Subcutaneous abdominal adipose tissue (tissue), 5 donors: ENCODE measurements around the gene DHCR24.

Experiments used
- H3K27ac ChIP-seq: one replicate; pipeline ENCODE4 v1.7.0; 2013; ENCODE audit warnings: low read depth, mild to moderate bottlenecking, inconsistent platforms, low read length, moderate library complexity
- H3K27me3 ChIP-seq, 5 donors: one replicate each; pipeline ENCODE4 v1.7.0; 2013; ENCODE audit warnings: low read length in 5 of 5, inconsistent platforms in 1 of 5; ENCODE audit not compliant: control insufficient read depth in 5 of 5, insufficient read depth in 4 of 5
- H3K36me3 ChIP-seq, 5 donors: one replicate each; pipeline ENCODE4 v1.7.0; 2013; ENCODE audit warnings: low read length in 5 of 5; ENCODE audit not compliant: control insufficient read depth in 5 of 5, insufficient read depth in 5 of 5
- H3K4me1 ChIP-seq, 5 donors: one replicate each; pipeline ENCODE4 v1.7.0; 2013; ENCODE audit warnings: low read length in 5 of 5, mild to moderate bottlenecking in 3 of 5, moderate library complexity in 1 of 5; ENCODE audit not compliant: control insufficient read depth in 5 of 5, insufficient read depth in 5 of 5
- H3K4me3 ChIP-seq, 5 donors: one replicate each; pipeline ENCODE4 v1.7.0; 2013; ENCODE audit warnings: low read length in 5 of 5, low read depth in 1 of 5
- H3K9ac ChIP-seq, 5 donors: one replicate each; pipeline ENCODE4 v1.7.0; 2013; ENCODE audit warnings: low read length in 5 of 5, mild to moderate bottlenecking in 4 of 5, moderate library complexity in 3 of 5
- H3K9me3 ChIP-seq, 5 donors: one replicate each; pipeline ENCODE4 v1.7.0; 2013; ENCODE audit warnings: low read length in 5 of 5; ENCODE audit not compliant: control insufficient read depth in 5 of 5
- donor health status: healthy.
- donor health status: healthy.
- donor health status: healthy.
- donor health status: healthy.
- donor health status: healthy.

The DHCR24 gene

DNA sequence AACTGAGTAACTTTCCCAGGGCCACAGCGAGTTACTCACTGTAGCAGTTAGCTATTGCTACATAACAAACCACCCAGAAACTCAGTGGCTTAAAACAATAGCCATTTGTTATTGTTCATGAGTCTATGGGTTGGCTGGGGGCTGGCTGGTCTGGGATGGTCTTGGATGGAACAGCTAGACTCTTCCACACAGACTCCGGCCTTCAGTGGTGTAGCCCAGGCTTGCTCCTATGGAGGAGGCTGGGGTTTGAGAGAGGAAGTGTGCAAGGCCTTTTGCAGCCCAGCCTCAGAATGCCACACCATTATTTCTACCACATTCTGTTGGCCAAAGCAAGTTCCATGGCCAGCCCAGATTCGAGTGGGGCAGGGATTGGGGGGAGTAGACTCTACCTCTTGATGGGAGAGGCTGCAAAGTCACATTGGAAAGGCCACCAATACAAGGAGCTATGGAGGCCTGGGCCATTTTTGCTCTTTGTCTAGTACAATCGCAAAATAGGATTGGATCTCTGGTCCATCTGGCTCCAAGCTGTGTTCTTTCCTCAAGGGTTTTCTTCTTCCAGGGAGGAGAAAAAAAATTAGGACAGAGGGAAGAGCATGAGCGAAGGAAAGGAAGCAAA, 48.3 kb downstream of the DHCR24 start:
- Histone ChIP-seq H3K27ac (no peak overlapping the region), H3K36me3 (no peaks in the 10 kb centered on the region), H3K4me3 (no peak overlapping the region), H3K9ac (no peak overlapping the region), H3K27me3 (peaks cover 0 to 5% (median 0%) of the 10 kb centered on the region in 5 donors), H3K4me1 (peaks cover 0 to 8% (median 6%) of the 10 kb centered on the region in 5 donors), H3K9me3 (no peaks in the 10 kb centered on the region)

DNA sequence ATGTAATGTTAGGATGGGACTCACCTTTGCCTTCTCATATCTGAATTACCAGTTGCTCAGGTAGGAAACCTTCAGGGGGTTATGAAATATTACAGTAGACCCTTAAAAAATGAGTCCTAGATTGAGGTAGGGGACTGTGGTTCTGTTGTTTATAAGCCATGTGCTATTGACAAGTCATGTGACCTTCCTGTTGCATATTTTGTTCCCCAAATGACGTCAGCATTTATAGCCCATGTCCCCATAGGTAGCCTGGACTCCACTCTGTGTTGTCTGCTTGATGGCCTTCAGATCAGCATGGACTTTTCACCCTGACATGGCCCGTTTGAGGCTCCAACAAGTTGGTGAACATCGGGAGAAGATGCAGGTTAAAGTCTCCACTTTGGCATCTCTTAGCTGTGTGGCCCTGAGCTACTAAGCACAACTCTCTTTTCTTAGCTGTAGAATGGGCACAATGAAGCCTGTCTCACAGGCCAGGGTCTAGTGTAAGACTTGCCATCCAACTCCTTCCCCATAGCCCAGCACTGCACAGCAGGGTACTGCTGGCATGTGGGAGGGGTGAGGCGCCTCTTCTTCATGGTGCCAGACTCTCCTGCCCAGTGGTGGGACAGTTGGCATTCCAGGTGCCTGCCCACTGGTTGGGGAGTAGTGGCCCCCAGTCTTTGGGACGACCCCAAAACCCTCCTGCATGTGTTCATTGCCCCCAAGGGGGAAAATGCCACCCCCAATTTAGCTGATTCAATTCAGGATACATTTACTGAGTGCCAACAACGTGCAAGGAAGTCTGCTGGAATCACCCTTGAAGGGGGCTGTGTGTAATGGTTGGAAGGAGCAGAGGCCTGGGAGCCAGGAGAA, 49.8 kb downstream of the DHCR24 start:
- Histone ChIP-seq H3K27me3 (peaks cover 0 to 5% (median 0%) of the 10 kb centered on the region in 5 donors), H3K4me3 (no peak overlapping the region), H3K9ac (no peak overlapping the region), H3K27ac (no peak overlapping the region), H3K4me1 (peaks cover 0 to 8% (median 6%) of the 10 kb centered on the region in 5 donors), H3K36me3 (no peaks in the 10 kb centered on the region), H3K9me3 (no peaks in the 10 kb centered on the region)

DNA sequence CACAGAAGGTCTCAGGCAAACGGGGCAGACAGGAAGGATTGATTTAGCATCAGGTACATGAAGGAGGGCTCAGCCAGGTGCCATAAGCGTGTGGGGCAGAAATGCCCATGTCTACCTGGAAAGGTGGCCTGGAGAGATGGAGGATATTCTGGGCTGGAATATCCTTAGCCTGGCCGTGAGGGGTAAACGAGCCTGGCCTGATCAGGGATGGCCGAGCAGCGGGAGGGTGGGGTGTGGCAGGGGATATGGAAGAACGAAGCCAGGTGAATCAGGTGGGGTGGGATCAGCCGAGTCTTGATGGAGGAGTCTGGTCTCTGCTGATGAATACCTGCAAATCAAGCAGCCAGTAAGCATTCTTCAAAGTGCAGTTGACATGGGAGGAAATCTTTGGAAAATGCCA, 50.4 kb downstream of the DHCR24 start:
- Histone ChIP-seq H3K27me3 (peaks cover 0 to 5% (median 0%) of the 10 kb centered on the region in 5 donors), H3K27ac (no peak overlapping the region), H3K4me1 (peaks cover 0 to 8% (median 6%) of the 10 kb centered on the region in 5 donors), H3K9me3 (peaks cover 0 to 3% (median 0%) of the 10 kb centered on the region in 5 donors), H3K9ac (no peak overlapping the region), H3K4me3 (no peak overlapping the region), H3K36me3 (no peaks in the 10 kb centered on the region)

DNA sequence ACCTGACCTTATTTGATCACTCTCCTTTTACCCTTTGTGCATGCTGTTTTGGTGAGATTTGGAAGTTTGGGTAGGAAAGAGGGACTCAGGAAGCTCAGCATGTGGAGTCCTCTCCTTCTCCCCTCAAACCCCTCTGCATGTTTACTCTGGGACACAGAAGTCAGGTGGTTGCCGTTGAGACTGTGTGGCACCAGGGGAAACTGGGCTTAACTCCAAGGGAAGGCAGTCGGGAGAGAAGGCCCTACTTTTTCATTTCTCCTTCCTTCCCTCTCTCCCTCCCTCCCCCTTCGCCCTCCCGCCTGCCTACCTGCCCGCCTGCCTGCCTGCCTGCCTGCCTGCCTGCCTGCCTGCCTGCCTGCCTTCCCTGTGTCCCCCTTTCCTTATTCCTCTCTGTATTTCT, 51.0 kb downstream of the DHCR24 start:
- Histone ChIP-seq H3K4me1 (peaks cover 0 to 8% (median 6%) of the 10 kb centered on the region in 5 donors), H3K9ac (no peak overlapping the region), H3K36me3 (no peaks in the 10 kb centered on the region), H3K27me3 (peaks cover 0 to 5% (median 0%) of the 10 kb centered on the region in 5 donors), H3K4me3 (no peak overlapping the region), H3K27ac (no peak overlapping the region), H3K9me3 (peaks cover 0 to 9% (median 3%) of the 10 kb centered on the region in 5 donors)

DNA sequence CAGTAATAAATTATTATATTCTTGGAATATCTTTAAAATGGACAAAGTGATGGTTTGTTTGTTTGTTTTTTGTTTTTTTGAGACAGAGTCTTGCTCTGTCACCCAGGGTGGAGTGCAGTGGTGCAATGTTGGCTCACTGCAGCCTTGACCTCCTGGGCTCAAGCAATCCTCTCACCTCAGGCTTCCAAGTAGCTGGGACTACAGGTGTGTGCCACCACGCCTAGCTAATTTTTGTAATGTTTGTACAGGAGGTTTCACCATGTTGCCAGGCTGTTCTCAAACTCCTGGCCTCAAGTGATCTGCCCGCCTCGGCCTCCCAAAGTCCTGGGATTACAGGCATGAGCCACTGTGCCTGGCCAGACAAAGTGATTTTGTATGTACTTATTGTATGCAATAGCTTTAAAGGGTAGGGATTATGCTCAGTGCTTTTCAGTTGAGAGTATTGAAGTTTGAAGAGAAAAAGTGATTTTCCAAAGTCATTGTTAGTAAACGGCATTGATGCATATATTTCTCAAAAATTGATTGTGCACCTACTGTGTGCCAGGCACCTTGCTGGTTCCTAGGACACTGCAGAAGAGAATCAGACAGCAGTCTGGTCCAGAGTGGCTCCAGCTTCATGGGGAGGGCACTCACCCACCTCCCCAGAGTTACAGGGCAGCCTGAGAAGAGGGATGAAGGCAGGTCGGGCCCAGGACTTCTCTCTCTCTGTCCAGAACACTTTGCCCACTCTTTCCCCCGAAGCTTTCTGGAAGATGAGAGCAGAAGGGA, 51.7 kb downstream of the DHCR24 start:
- Histone ChIP-seq H3K9ac (no peak overlapping the region), H3K27ac (no peak overlapping the region), H3K9me3 (peaks cover 3 to 16% (median 5%) of the 10 kb centered on the region in 5 donors), H3K4me3 (no peak overlapping the region), H3K4me1 (peaks cover 0 to 8% (median 6%) of the 10 kb centered on the region in 5 donors), H3K36me3 (no peaks in the 10 kb centered on the region), H3K27me3 (peaks cover 0 to 5% (median 0%) of the 10 kb centered on the region in 5 donors)

DNA sequence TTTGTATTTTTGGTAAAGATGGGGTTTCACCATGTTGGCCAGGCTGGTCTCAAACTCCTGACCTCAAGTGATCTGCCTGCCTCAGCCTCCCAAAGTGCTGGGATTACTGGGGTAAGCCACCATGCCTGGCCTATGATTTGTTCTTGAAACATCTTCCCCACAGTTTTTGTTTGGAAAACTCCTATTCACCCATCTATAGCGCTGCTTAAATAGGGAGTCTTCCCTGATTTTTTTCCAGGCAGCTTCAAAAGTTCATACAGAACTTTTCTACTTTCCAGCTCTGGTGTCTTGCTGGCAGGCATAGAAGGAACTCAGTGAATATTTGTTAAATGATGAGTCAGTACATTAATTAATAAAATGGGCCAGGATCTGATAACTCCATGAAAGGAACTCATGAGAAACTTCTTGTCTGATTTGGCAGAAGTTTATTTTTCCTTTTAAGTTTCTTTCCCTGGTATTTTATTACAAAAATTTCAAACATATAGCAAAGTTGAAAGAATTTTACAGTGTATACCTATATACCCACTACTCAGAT, 52.9 kb downstream of the DHCR24 start:
- H3K27ac ChIP-seq, result no peak overlapping the region
- no peaks in the 10 kb centered on the region for H3K36me3 ChIP-seq
- peaks cover 4 to 18% (median 5%) of the 10 kb centered on the region in 5 donors for H3K9me3 ChIP-seq
- H3K4me1 ChIP-seq, result peaks cover 0 to 7% (median 5%) of the 10 kb centered on the region in 5 donors
- no peak overlapping the region for H3K4me3 ChIP-seq
- H3K27me3 ChIP-seq, result peaks cover 0 to 5% (median 0%) of the 10 kb centered on the region in 5 donors
- H3K9ac ChIP-seq, result no peak overlapping the region

DNA sequence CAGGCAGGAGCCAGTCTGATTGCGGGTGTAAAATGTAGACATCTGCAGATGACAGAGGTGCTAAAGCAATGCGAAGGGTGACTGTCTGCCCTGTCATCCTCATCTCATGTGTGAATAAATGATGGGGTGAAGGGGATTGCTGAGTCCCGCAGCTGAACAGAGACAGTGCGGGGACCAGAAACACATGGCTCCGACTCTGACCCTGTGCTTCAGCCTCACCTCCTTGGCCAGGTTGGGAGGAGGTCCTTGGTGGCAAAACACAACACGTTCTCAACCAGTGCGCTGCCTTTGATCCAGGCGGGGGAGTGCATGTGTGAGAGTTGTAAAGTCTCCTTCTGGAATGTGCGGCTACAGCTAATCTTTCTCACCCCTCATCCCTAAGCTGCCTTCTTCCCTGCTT, 53.9 kb downstream of the DHCR24 start:
- H3K4me1 ChIP-seq, result no peaks in the 10 kb centered on the region
- H3K27me3 ChIP-seq, result peaks cover 0 to 5% (median 0%) of the 10 kb centered on the region in 5 donors
- H3K27ac ChIP-seq, result no peak overlapping the region
- H3K9me3 ChIP-seq, result peaks cover 4 to 26% (median 7%) of the 10 kb centered on the region in 5 donors
- H3K9ac ChIP-seq, result no peak overlapping the region
- H3K4me3 ChIP-seq, result no peak overlapping the region
- no peaks in the 10 kb centered on the region for H3K36me3 ChIP-seq

DNA sequence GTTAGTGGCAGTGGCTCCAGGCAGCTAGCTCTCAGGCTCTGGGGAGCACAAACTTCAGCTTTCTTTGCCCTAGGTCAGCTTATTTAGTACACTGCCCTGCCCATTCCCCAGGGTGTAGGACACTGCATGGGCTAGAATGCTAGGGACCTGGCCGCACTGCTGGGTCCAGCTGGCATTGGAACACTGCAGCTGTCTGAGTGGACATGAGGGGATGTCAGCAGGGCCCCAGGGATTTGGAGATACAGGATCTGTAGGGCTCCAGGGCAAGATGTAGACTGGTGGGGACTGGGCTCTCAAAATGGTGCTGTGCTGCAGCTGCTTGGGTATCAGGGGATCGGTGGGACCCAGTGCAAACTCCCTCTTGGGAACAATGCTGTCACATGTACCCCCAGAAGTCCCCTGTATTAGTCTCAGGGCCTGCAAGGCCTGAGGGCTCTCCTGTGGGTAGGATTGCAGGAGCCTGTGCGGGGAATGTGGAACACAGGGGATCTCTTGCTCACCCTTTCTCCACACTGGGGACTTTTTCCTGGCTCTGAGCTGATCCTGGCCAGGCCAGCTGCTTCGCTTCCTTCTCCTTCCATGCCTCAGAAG, 60.7 kb downstream of the DHCR24 start:
- H3K4me3 ChIP-seq, result no peak overlapping the region
- H3K27ac ChIP-seq, result no peak overlapping the region
- H3K4me1 ChIP-seq, result no peaks in the 10 kb centered on the region
- no peaks in the 10 kb centered on the region for H3K36me3 ChIP-seq
- H3K9ac ChIP-seq, result no peak overlapping the region
- H3K27me3 ChIP-seq, result no peaks in the 10 kb centered on the region
- peaks cover 5 to 47% (median 27%) of the 10 kb centered on the region in 5 donors for H3K9me3 ChIP-seq

DNA sequence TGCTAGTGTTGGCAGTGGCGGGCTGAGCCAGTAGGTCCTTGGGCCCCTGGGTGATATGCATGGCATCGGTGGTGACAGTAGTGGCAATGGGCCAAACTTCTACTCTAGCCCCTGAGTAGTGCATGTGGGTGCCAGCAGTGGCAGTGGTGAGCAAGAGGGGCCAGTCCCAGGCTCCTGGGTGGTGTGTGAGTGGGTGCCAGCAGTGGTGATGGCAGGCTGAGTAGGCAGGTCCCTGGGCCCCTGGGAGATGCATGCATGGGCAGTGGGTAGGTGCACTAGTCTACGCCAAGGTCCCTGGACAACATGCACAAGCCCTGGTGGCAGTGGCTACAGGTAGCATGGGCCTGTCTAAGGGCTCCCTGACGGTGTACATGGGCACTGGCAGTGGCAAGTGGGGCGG, 61.3 kb downstream of the DHCR24 start:
- H3K4me3 ChIP-seq, result no peak overlapping the region
- H3K9ac ChIP-seq, result no peak overlapping the region
- no peak overlapping the region for H3K27ac ChIP-seq
- no peaks in the 10 kb centered on the region for H3K36me3 ChIP-seq
- peaks cover 2 to 41% (median 23%) of the 10 kb centered on the region in 5 donors for H3K9me3 ChIP-seq
- H3K4me1 ChIP-seq, result no peaks in the 10 kb centered on the region
- no peaks in the 10 kb centered on the region for H3K27me3 ChIP-seq
